Measurements from ENCODE around the gene FDXACB1. TPM values are rescaled to one million over a fixed set of nuclear protein-coding genes. Genes with fewer than 3 reads are reported as not detected.

Gene FDXACB1
- total and polyA plus RNA-seq, 8 donors = 0.29 to 4.3 (median 1.5) TPM; not detected in 2

DNA sequence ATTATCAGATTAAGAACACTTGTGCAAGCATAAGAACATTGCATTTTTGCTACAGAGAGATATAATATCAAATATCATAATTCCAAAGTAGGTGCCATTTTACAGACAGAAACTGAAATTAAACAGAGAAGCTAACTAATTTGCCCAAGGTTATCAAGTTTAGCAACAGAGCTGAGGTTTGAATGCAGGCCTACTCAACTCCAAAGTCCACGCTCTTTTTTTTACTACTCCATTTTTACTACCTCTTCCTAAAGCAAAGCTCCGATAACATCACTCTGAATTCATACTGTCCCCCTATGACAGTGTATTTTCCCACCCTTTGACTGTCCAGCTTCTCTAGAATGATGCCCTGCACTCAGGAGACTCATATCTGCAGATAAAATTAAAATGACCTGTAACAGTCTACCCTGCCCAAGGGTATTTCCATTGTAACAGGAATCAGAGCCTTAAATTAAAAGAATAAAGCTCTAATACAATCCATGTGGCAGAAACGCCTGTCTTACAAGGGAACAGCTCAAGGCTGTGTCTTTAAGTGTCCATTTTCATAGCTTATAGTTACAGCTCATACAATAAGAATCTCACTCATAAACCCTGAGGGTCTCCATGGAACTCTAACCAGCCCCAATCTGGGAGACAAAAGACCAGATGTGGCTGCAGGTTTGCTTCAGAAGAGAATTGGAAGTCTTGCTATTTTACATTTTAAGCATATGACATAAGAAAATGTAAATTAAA, 44.4 kb downstream of the FDXACB1 start:
- H3K4me3 ChIP-seq = no peak overlapping the region
- H3K9me3 ChIP-seq = no peaks in the 10 kb centered on the region
- TF ChIP-seq POLR2AphosphoS5 (IDR thresholded peaks at IDR 0.05) (no peak), EP300 (IDR thresholded peaks at IDR 0.05) (no peak), POLR2A (IDR thresholded peaks at IDR 0.05) (no peak)
- TF ChIP-seq, protein P1, sequence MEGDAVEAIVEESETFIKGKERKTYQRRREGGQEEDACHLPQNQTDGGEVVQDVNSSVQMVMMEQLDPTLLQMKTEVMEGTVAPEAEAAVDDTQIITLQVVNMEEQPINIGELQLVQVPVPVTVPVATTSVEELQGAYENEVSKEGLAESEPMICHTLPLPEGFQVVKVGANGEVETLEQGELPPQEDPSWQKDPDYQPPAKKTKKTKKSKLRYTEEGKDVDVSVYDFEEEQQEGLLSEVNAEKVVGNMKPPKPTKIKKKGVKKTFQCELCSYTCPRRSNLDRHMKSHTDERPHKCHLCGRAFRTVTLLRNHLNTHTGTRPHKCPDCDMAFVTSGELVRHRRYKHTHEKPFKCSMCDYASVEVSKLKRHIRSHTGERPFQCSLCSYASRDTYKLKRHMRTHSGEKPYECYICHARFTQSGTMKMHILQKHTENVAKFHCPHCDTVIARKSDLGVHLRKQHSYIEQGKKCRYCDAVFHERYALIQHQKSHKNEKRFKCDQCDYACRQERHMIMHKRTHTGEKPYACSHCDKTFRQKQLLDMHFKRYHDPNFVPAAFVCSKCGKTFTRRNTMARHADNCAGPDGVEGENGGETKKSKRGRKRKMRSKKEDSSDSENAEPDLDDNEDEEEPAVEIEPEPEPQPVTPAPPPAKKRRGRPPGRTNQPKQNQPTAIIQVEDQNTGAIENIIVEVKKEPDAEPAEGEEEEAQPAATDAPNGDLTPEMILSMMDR (IDR thresholded peaks at IDR 0.05) = no peak
- peaks cover 0 to 17% (median 9%) of the 10 kb centered on the region in 4 donors for H3K4me1 ChIP-seq
- intact Hi-C loops (cut with DNase I; ENCODE audit: low total_unique reads) = no loop called here
- WGBS, 5 donors = 65 to 87% (median 70%) methylated on average over 3 of the region's 3 CpGs
- no peaks in the 10 kb centered on the region for H3K27me3 ChIP-seq
- no peak overlapping the region for H3K27ac ChIP-seq
- DNase-seq = no peak
- H3K36me3 ChIP-seq = peaks cover 4 to 64% (median 55%) of the 10 kb centered on the region in 4 donors

DNA sequence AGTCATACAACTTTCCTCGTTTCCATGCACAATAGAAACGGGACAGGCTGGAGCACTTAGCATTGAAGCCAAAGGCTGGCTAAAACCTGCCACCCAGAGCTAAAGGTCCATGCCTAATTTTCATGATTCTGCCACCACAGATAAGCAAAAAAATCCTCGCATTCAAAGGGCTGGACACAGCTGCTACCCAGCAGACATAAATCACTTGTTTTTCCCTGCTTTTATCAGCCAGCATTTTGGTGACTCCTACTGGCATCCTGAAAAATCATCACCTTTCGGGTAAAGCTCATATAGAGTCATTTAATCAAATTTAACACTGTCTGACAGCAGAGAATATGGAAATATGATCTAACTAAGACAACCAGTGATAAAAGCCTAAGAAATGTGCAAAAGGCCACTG, 45.4 kb downstream of the FDXACB1 start:
- WGBS, 5 donors = 60 to 76% (median 66%) methylated on average over 4 of the region's 4 CpGs
- Histone ChIP-seq H3K27ac (no peak overlapping the region), H3K9me3 (no peaks in the 10 kb centered on the region), H3K4me1 (peaks cover 0 to 17% (median 9%) of the 10 kb centered on the region in 4 donors), H3K27me3 (no peaks in the 10 kb centered on the region), H3K36me3 (peaks cover 4 to 75% (median 56%) of the 10 kb centered on the region in 4 donors), H3K4me3 (no peak overlapping the region)
- TF ChIP-seq POLR2A (IDR thresholded peaks at IDR 0.05) (no peak), EP300 (IDR thresholded peaks at IDR 0.05) (no peak), POLR2AphosphoS5 (IDR thresholded peaks at IDR 0.05) (no peak)
- intact Hi-C loops (cut with DNase I; ENCODE audit: low total_unique reads) = no loop called here
- DNase-seq = peak in 1 of 2 donors; percentile 12

DNA sequence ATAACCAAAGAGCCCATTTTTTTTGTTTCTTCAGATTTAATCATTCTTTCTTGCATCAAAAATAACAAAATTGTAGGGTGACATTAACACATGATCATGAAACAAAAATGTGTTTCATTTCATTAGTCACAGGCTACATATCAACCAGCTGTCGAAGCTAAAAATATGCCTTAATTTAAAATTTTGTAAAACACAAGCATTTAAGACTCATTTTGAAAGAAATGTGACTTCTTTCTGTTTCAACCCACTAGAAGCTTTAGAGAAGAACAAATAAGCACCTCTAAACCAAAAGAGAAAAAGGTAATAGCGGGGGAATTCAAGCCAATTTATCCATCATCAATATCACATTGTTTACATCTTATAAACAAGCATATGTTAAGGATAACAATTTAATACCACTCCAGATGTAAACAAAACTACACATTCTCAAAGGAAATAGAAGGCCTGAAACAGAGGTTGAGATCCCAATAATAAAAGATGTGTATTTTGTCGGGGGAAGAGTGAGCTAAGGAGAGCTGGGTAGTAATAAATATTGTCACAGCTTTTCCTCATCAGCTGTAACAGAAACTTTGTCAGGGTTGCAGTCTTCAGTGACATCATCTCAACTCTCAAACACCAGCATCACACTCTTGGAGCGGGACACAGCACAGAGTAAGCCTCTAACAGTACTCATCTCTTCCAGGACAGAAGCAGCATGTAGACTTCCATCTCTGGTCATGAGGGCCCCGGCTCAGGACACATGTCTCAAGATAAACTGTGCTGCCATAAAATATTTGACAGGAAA, 49.6 kb downstream of the FDXACB1 start:
- intact Hi-C loops (cut with DNase I; ENCODE audit: low total_unique reads) = no loop called here

DNA sequence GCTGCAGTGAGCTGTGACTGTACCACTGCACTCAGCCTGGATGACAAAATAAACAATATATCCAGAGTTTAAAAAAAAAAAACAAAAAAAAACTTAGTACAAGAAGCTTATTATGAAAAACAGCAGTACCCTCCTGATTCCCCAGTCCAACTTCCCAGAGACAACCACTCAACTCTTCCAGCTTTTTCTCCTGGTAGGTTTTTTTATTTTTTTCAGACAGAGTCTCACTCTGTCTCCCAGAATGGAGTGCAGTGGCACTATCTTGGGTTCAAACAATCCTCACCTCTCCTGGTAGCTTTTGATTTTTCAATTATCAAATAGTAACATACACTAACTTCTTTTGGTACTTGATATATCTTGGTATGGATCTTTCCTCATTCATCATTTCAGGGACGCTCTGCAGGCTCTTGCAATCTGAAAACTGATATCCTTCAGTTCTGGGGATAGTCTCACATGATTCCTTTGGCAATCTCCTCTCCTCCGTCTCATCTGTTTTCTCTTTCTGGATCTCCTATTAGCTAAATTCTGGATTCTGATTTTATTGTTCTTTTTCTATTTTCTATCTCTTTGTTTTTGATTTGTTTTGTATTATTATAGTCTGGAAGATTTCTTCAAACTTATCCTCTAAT, 52.5 kb downstream of the FDXACB1 start:
- Histone ChIP-seq H3K27ac (no peak overlapping the region), H3K36me3 (peaks cover 0 to 36% (median 27%) of the 10 kb centered on the region in 4 donors), H3K4me1 (peaks cover 0 to 6% (median 5%) of the 10 kb centered on the region in 4 donors), H3K9me3 (no peaks in the 10 kb centered on the region), H3K4me3 (no peak overlapping the region), H3K27me3 (no peaks in the 10 kb centered on the region)
- 93 to 99% (median 96%) methylated on average over 2 of the region's 2 CpGs for WGBS, 5 donors
- DNase-seq = no peak
- intact Hi-C loops (cut with DNase I; ENCODE audit: low total_unique reads) = no loop called here
- TF ChIP-seq POLR2A (IDR thresholded peaks at IDR 0.05) = no peak
- TF ChIP-seq EP300 (IDR thresholded peaks at IDR 0.05) = no peak
- no peak for TF ChIP-seq POLR2AphosphoS5 (IDR thresholded peaks at IDR 0.05)
- TF ChIP-seq, protein P1 (IDR thresholded peaks at IDR 0.05) = no peak

More for the DNA sequence above, 49.6 kb downstream of the FDXACB1 start:
- no peak for DNase-seq
- H3K9me3 ChIP-seq = no peaks in the 10 kb centered on the region
- H3K27me3 ChIP-seq = no peaks in the 10 kb centered on the region
- TF ChIP-seq POLR2A (IDR thresholded peaks at IDR 0.05) (no peak), POLR2AphosphoS5 (IDR thresholded peaks at IDR 0.05) (no peak), EP300 (IDR thresholded peaks at IDR 0.05) (no peak)
- TF ChIP-seq, protein P1 (IDR thresholded peaks at IDR 0.05) = no peak
- H3K36me3 ChIP-seq = peaks cover 0 to 45% (median 33%) of the 10 kb centered on the region in 4 donors
- H3K4me3 ChIP-seq = no peak overlapping the region
- peaks cover 0 to under 1% (median 0%) of the 10 kb centered on the region in 4 donors for H3K4me1 ChIP-seq
- H3K27ac ChIP-seq = no peak overlapping the region
- 84 to 91% (median 86%) methylated on average over 5 of the region's 5 CpGs for WGBS, 5 donors

Small RNAs within 50 kb of the gene (small RNA-seq; reads per million reads assigned to genes)
- gene C11orf52 (0 reads per million in 4 donors), gene GNG5P3 (0 reads per million in 4 donors), gene RNA5SP351 (0 reads per million in 4 donors), gene RPL37AP8 (0 to 0.54 (median 0.10) reads per million in 4 donors)

Other genes starting within 250 kb of the FDXACB1 start
- gene PPP2R1B, start 112.8 kb downstream of the FDXACB1 start, total RNA-seq = 10 to 100 TPM in 4 of 5 donors, 1 to 10 TPM in 1; 5.5 to 71.2 (median 41.1) TPM
- gene PPP2R1B, start 112.8 kb downstream of the FDXACB1 start, polyA plus RNA-seq = 10 to 100 TPM in 2 of 3 donors, 1 to 10 TPM in 1; 9.6 to 15.3 (median 13.3) TPM
- gene ALG9, start 7.6 kb downstream of the FDXACB1 start, total RNA-seq = 10 to 100 TPM; 19.7 to 53.7 (median 32.4) TPM
- 10 to 100 TPM; 11.9 to 29.2 (median 13.0) TPM for gene ALG9, start 7.6 kb downstream of the FDXACB1 start, polyA plus RNA-seq
- 10 to 100 TPM in 1 of 5 donors, 1 to 10 TPM in 3, not detected in 1; 3.9 to 51.9 (median 5.3) TPM for gene CFAP68, start 376 bp upstream of the FDXACB1 start, total RNA-seq
- 10 to 100 TPM; 40.2 to 50.7 (median 40.7) TPM for gene CFAP68, start 376 bp upstream of the FDXACB1 start, polyA plus RNA-seq
- 100 to 1,000 TPM in 2 of 5 donors, 10 to 100 TPM in 3; 28.4 to 207 (median 47.3) TPM for gene CRYAB, start 32.6 kb upstream of the FDXACB1 start, total RNA-seq
- 100 to 1,000 TPM in 1 of 3 donors, 10 to 100 TPM in 2; 75.6 to 122 (median 85.7) TPM for gene CRYAB, start 32.6 kb upstream of the FDXACB1 start, polyA plus RNA-seq
- under 1 TPM in 1 of 5 donors, not detected in 4; 0.37 TPM for gene HSPB2, start 33.6 kb upstream of the FDXACB1 start, total RNA-seq
- gene HSPB2, start 33.6 kb upstream of the FDXACB1 start, polyA plus RNA-seq = 1 to 10 TPM; 2.0 to 5.1 (median 4.0) TPM
- gene C11orf52, start 39.7 kb upstream of the FDXACB1 start, total RNA-seq = 10 to 100 TPM in 2 of 5 donors, 1 to 10 TPM in 2, not detected in 1; 3.9 to 18.7 (median 12.5) TPM
- gene C11orf52, start 39.7 kb upstream of the FDXACB1 start, polyA plus RNA-seq = 10 to 100 TPM; 28.0 to 43.4 (median 35.0) TPM
- 100 to 1,000 TPM in 1 of 5 donors, 10 to 100 TPM in 4; 19.1 to 128 (median 60.4) TPM for gene DIXDC1, start 58.2 kb upstream of the FDXACB1 start, total RNA-seq
- gene DIXDC1, start 58.2 kb upstream of the FDXACB1 start, polyA plus RNA-seq = 10 to 100 TPM in 2 of 3 donors, 1 to 10 TPM in 1; 6.2 to 15.6 (median 11.3) TPM
- gene DLAT, start 146.2 kb upstream of the FDXACB1 start, total RNA-seq = 10 to 100 TPM in 4 of 5 donors, 1 to 10 TPM in 1; 1.2 to 36.5 (median 13.9) TPM
- gene DLAT, start 146.2 kb upstream of the FDXACB1 start, polyA plus RNA-seq = 10 to 100 TPM; 10.2 to 17.5 (median 14.7) TPM
- 10 to 100 TPM in 1 of 5 donors, 1 to 10 TPM in 1, under 1 TPM in 1, not detected in 2; 0.55 to 12.5 (median 3.3) TPM for gene PIH1D2, start 194.9 kb upstream of the FDXACB1 start, total RNA-seq
- 1 to 10 TPM; 1.6 to 4.4 (median 2.9) TPM for gene PIH1D2, start 194.9 kb upstream of the FDXACB1 start, polyA plus RNA-seq
- gene NKAPD1, start 195.1 kb upstream of the FDXACB1 start, total RNA-seq = 10 to 100 TPM in 4 of 5 donors, 1 to 10 TPM in 1; 8.7 to 26.1 (median 23.5) TPM
- 10 to 100 TPM; 11.1 to 16.8 (median 14.3) TPM for gene NKAPD1, start 195.1 kb upstream of the FDXACB1 start, polyA plus RNA-seq
- 100 to 1,000 TPM in 1 of 5 donors, 10 to 100 TPM in 4; 13.9 to 107 (median 34.8) TPM for gene TIMM8B, start 207.6 kb upstream of the FDXACB1 start, total RNA-seq
- gene TIMM8B, start 207.6 kb upstream of the FDXACB1 start, polyA plus RNA-seq = 100 to 1,000 TPM in 2 of 3 donors, 10 to 100 TPM in 1; 95.9 to 126 (median 122) TPM
- 100 to 1,000 TPM in 2 of 5 donors, 10 to 100 TPM in 3; 27.5 to 162 (median 62.5) TPM for gene SDHD, start 207.7 kb upstream of the FDXACB1 start, total RNA-seq
- gene SDHD, start 207.7 kb upstream of the FDXACB1 start, polyA plus RNA-seq = 100 to 1,000 TPM; 123 to 168 (median 137) TPM